Islet of Langerhans (tissue), 1 donor: ENCODE measurements around the gene PHC3.
"Not testable (repeated sequence)": the region's sequence is repeated elsewhere in the genome, so short reads cannot be mapped to it uniquely, and the experiment has no call there.

Experiments
- FAIRE-seq: peaks from one replicate; lab custom pipeline; 2011; peaks lifted over from hg19 to GRCh38; lab: Jason Lieb, UNC

PHC3 gene

GRCh38 chr3:170117134-170117533 is 64.4 kb downstream of the PHC3 start:
- no peak for FAIRE-seq

GRCh38 chr3:170114165-170114564 is 67.4 kb downstream of the PHC3 start:
- not testable (repeated sequence) for FAIRE-seq

GRCh38 chr3:170111147-170111771 is 70.3 kb downstream of the PHC3 start:
- no peak for FAIRE-seq

- FAIRE-seq, result no peak
These were observed 71.8 kb downstream of the PHC3 start for GRCh38 chr3:170109579-170110293.

- FAIRE-seq, result no peak
These were observed 72.6 kb downstream of the PHC3 start for GRCh38 chr3:170108955-170109354.

GRCh38 chr3:170107941-170108340 is 73.6 kb downstream of the PHC3 start:
- no peak for FAIRE-seq

- FAIRE-seq, result no peak
These were observed 79.1 kb downstream of the PHC3 start for GRCh38 chr3:170102431-170102830.

GRCh38 chr3:170100944-170101343 is 80.6 kb downstream of the PHC3 start:
- no peak for FAIRE-seq

GRCh38 chr3:170098753-170099152 is 82.8 kb downstream of the PHC3 start:
- no peak for FAIRE-seq

GRCh38 chr3:170096342-170096741 is 85.2 kb downstream of the PHC3 start:
- no peak for FAIRE-seq

GRCh38 chr3:170095771-170096170 is 85.8 kb downstream of the PHC3 start:
- no peak for FAIRE-seq

- no peak for FAIRE-seq
These were observed 88.6 kb downstream of the PHC3 start for GRCh38 chr3:170092907-170093306.

- no peak for FAIRE-seq
These were observed 90.9 kb downstream of the PHC3 start for GRCh38 chr3:170090601-170090981.

- FAIRE-seq, result no peak
These were observed 91.5 kb downstream of the PHC3 start for GRCh38 chr3:170089862-170090600.

- no peak for FAIRE-seq
These were observed 96.1 kb downstream of the PHC3 start for GRCh38 chr3:170085396-170085795.

- FAIRE-seq, result no peak
These were observed 98.2 kb downstream of the PHC3 start for GRCh38 chr3:170083343-170083742.

- FAIRE-seq, result no peak
These were observed 100.3 kb downstream of the PHC3 start for GRCh38 chr3:170081079-170081741.

GRCh38 chr3:170080605-170081004 is 100.9 kb downstream of the PHC3 start:
- no peak for FAIRE-seq

GRCh38 chr3:170079536-170080165 is 101.9 kb downstream of the PHC3 start:
- no peak for FAIRE-seq

GRCh38 chr3:170078620-170079281 is 102.8 kb downstream of the PHC3 start:
- no peak for FAIRE-seq

- FAIRE-seq, result no peak
These were observed 104.2 kb downstream of the PHC3 start for GRCh38 chr3:170077361-170077760.

- no peak for FAIRE-seq
These were observed 104.8 kb downstream of the PHC3 start for GRCh38 chr3:170076715-170077238.
